HG03159 (cell line): Measurements from ENCODE around the gene ANKRD63.

Experiments used
- ATAC-seq: cut with Tn5 transposase; IDR thresholded peaks from one replicate; pipeline ENCODE4 v1.9.1; 2021; ENCODE audit warnings: mild to moderate bottlenecking, moderate library complexity; ENCODE audit not compliant: unreplicated experiment

Gene ANKRD63

DNA sequence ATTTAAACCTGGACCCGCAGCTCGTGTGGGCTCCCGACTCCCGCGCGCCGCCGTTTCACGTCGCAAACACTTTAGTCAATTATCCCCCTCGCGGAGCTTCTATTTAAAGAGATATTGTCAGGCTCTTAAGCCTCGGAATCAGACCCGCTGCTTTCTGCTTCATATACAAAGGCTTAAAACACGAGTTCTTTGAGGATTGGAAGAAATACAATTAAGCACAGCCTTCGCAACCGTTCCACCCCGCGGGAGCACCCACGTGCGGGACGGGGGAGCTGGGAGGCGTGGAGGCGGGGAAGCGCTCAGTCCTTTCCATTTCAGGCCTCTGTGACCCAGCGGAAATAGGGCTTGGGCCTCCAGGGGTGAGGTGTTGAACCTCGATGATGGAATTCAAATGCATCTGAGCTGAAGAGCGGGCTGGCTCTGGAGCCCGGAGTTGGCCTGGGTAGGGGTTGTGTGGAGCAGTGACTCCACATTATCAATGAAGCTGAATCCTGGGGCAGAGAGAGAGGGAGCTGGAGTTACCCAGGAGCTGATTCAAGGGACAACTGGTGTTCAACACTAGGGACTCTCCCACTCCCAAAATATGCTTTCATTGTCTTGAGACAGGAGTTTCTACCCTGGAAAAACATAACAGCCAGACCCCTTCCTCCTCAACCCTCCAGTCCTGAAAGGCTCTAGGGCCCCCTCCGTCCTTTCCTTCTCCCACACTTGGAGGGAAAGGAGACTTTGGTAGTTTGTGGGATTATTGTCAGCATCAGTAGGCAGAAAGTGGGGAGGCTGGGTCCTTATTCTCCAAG, 2.4 kb downstream of the ANKRD63 start:
- no peak for ATAC-seq

DNA sequence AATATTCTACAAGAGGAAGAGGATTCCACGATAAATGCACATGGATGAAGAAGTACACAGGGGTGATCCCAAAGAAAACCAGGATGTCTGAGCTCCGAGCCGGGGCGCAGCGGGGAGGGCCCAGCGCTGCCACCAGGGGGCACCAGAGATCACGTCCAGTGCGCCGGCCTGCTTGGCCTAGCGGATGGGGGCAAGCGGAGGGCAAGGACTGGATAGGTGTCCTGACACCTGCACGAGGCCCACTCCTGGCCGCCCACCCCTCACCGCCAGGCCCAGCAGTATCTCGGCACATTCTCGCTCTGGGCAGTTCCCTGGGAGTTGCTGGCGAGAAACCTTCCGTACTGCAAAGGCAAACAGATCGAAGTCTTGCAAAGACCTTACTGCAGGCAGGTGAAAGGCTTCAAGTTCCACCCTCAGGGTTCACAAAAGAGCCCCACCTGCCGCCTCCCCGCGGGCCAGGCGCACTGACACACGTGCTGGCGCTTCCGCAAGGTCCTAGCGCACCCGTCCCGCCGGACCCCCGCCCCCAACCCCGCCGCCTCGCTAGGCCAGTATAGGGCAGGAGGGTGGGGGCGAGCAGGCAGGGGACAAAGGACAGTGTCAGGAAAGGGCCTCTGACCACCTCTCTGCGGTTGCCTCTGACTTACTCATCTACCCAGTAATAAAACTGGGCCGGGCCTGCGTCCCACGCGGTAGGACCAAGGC, 3.3 kb downstream of the ANKRD63 start:
- ATAC-seq = no peak

DNA sequence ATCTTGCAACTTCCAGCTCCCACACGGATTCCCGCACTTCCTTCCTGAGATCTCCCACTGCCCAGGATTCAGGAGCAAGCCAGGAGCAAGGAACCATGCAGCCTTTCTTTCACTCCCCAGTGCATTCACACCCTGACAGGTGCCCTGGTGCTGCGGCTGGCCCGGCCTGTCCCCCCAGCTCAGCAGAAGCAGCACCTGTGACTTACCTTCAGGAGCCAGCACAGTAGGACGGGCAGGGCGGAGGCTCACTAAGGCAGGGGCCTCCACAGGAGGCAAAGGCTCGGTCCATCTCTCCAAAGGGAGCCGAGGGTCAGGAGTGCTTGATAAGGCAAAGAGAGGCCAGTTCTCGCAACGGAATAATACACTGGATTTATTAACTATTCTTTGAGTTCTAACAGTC, 4.8 kb downstream of the ANKRD63 start:
- no peak for ATAC-seq

DNA sequence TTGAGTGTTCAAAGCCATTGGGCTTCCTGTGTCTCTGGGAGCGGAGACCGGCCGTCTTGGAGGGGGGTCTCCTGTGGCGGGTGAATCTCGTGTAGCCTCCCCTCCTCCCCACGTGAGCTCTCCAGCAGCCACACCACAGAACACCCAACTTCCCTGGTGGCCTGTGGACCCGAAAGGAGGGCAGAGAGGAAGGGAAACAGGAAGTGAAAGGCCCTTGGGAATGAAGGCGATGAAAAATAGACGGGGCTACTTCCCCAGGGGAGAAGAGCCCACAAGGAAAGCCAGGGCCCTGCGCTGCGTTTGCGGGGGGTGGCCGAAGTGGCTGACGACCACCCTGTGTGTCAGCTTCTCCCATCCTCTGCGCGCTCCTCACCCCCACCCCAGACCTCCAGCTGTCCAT, 5.4 kb downstream of the ANKRD63 start:
- no peak for ATAC-seq

DNA sequence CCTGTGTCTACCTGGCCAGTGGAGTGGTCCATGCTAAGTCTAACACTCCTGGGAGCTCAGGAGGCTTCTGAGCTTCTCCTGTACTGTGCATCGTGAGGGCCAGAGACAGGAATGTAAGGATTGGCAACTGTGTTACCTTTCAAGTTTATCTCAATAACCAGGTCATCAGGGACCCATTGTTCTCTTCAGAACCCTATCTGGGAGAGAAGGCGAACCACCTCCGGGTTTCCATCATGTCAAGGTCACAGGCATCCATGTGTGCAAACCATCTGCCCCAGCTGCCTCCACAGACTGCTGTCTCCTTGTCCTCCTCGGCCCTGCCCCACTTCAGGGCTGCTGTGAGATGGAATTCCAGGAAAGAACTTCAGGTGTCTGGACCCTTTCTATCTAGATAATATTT, 5.9 kb downstream of the ANKRD63 start:
- no peak for ATAC-seq

DNA sequence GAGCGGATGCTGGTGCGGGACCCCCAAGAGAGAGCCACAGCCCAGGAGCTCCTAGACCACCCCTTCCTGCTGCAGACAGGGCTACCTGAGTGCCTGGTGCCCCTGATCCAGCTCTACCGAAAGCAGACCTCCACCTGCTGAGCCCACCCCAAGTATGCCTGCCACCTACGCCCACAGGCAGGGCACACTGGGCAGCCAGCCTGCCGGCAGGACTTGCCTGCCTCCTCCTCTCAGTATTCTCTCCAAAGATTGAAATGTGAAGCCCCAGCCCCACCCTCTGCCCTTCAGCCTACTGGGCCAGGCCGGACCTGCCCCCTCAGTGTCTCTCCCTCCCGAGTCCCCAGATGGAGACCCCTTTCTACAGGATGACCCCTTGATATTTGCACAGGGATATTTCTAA, 6.9 kb downstream of the ANKRD63 start:
- ATAC-seq = no peak

DNA sequence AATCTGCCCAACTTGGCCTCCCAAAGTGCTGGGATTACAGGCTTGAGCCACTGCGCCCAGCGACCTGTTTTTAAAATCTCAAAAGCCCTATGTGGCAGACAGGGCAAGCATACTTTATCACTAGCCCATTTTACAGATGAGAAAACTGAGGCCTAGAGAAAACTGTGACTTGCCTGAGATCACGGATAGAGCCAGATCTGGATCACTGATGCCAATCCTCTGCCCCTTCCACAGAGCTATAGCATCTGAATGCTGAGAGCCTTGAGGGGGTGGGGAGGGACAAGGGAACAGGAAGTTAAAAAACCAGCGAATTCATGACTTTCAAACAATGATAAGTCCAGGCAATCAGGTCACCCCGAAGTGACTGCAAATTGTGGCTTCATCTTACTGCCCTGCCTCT, 7.3 kb downstream of the ANKRD63 start:
- ATAC-seq = no peak

DNA sequence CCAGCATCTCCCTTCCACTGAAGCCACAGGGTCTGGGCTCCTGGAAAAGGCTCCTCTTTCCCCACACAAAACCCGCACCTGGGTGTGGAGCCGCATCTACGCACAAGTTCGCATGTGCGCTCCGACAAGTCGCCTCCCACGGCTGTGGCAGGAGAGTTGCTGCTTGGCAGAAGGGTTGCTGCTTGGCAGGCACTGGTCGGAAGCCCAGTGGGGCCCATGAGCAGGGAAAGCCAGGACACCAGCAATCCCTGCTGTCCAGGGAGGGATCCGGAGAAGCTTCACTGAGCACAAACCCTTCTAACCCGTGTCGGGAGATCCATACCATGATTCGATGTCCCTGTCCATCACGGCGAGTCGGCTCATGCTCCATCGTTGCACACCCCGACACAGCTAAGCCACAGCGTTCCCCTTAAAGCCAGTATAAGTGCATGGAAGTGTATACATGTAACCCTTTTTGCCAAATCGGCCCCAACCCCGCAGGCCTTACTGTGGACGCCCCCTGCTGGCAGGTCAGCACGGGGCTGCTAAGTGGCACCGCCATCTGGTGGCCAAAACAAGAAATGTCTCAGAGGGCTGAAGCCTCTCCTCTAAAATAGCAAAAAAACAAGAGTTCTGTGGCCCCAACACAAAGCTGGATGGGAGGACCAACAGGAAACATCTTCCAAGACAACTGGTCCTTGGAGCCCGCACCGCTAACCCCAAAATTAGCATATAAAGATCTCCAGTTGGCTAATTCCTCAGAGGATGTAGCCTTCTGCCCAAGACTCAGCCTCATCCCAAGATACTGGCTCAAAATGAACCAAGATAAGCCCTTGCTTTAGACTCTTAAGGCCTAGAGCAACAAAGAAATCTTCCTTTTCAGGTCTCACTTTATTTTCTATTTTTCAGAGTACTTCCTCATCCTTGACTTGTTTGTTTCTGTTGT, 8.3 kb downstream of the ANKRD63 start:
- ATAC-seq = no peak

DNA sequence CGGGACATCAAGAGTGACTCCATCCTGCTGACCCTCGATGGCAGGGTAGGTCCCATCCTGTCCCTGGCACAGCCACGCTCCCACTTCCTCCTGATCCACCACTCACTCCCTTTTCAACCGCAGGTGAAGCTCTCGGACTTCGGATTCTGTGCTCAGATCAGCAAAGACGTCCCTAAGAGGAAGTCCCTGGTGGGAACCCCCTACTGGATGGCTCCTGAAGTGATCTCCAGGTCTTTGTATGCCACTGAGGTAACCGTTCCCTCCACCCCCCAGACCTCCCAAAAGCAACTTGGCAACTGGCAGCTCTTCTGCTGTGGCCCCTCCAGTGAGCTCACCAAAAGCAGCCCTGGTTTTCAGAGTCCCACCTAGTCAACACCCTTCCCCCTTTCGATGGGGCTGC, 9.4 kb downstream of the ANKRD63 start:
- no peak for ATAC-seq

DNA sequence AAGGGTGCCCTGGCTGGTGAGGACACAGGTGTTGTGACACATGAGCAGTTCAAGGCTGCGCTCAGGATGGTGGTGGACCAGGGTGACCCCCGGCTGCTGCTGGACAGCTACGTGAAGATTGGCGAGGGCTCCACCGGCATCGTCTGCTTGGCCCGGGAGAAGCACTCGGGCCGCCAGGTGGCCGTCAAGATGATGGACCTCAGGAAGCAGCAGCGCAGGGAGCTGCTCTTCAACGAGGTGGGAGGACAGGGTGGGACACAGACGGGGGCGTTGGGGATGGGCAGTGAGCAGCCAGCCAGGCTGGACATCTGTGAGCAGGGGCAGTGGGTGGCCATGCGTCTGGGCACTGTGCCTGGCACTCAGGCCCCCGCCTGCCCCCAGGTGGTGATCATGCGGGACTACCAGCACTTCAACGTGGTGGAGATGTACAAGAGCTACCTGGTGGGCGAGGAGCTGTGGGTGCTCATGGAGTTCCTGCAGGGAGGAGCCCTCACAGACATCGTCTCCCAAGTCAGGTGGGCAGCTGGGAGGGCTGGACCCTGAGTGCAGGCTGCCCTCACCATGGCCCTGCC, 10.3 kb downstream of the ANKRD63 start:
- no peak for ATAC-seq

DNA sequence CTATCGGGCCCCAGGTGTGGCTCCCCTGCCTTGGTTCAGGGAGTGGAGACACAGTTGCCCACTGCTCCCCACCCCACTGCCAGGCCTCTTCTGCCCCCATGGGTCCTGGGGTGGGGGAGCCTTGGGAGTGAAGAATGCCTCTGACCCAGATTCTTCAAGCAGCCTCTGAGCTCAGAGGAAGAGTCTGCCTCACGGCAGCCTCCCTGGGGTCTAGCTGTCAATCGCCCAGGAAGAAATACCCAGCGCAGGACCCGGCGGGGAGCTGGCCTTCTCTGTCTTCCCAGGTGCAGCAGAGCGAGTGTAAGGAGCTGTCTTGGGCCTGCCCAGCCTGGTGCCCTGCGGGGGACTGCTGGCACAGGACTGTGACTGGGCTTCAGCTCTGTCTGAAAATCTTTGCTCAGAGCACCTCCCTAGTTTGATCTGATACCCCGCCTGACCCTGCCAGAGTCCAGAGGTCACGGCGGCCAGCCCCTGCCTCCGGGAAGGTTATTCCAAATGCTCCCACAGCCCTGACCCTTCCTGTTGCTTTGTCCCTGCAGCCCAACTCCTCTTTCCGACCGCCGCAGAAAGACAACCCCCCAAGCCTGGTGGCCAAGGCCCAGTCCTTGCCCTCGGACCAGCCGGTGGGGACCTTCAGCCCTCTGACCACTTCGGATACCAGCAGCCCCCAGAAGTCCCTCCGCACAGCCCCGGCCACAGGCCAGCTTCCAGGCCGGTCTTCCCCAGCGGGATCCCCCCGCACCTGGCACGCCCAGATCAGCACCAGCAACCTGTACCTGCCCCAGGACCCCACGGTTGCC, 11.0 kb downstream of the ANKRD63 start:
- no peak for ATAC-seq

DNA sequence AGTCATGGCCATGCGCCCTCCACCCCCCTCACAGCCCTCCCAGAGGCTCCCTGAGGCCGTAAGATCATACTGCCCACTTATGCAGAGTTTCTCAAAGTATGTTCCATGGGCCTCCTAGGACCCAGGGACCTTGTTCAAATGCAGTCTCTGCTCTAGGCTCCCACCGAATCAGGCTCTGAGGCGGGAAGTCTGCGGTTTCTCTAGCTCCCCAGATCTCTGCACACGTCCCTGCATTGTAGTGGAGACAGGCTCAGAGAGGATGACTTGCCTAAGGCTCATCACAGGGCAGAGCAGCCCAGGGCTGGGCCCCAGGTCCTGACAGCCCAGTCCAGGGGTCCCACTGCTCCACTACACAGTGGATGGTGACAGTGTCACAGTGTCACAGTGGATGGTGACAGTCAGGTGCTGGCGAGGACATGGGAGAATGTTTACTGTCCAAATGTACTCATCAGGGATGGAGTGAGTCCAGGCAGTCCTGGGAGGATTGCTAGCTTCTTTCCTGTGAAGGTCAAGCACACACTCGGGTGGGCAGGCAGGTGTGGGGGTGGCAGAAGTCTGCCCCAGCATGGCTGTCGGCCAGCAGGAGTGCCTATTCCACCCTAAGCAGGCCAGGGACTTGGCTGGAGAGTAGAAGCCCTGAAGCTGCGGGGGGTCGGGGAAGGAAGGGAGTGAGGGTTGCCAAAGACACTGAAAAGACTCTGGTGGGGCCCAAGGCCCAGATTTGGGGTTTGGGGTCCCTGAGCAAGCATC, 12.4 kb downstream of the ANKRD63 start:
- ATAC-seq = no peak

DNA sequence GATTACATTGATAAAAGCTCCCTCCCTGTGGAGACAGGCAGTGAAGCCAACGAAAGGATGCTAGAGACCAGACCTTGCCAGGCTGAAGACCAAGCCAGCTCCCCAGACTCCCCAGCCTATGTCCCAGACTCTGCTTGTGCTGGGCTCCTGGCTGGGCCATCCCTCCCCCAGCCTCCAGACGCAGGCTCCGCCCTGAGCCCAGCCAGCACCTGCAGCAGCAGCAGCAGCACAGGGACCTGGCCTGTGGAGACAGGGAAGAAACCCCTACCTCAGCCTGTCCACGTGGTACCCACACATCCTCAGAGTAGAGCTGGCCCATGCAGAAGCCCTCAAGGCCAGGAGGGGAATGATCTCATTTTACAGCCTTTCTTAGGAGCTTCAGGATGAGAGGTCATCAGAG, 13.3 kb downstream of the ANKRD63 start:
- no peak for ATAC-seq

DNA sequence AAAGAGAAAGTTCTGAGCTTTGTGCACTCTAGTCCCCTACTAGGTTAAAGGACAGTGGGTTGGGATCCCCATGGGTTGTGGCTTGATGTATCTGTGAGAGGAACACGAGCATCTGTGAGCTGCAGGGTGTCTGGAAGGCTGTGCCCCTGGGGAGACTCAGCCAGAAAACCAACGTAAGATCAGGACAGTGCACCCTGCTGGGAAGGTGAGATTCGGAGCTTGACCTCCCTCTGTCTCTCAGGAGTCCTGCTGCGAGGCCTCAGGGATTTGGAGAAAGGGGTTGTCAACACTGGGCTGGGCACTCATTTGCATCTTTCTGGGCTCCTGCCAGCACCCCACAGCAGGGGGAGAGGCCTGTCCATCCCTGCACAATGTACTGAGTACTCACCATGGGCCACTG, 15.2 kb downstream of the ANKRD63 start:
- no peak for ATAC-seq

DNA sequence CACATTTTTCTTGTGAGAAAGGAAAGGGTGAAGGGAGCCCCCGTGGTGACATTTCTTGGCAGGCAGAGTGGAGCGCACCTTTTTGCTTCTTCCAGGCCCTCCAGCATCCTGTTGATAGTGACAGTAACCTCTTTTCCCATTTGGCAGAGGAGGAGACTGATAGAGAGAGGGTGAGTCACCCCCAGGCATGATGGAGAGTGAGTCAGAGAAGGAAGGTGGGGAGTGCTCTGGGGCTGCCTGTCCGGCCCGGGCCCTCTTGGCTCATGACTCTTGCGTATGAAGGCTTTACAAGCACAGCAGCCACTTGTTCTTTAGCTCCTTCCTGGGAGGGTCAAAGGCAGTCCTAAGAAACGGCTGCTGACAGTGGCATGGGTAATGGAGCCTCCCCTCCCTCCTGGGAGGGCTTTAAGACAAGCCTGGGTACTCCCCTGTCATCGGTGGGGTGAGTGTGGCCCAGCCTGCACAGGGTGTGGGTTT, 16.0 kb downstream of the ANKRD63 start:
- ATAC-seq = no peak

DNA sequence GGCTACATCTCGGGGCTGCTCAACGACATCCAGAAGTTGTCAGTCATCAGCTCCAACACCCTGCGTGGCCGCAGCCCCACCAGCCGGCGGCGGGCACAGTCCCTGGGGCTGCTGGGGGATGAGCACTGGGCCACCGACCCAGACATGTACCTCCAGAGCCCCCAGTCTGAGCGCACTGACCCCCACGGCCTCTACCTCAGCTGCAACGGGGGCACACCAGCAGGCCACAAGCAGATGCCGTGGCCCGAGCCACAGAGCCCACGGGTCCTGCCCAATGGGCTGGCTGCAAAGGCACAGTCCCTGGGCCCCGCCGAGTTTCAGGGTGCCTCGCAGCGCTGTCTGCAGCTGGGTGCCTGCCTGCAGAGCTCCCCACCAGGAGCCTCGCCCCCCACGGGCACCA, 17.0 kb downstream of the ANKRD63 start:
- ATAC-seq = no peak

DNA sequence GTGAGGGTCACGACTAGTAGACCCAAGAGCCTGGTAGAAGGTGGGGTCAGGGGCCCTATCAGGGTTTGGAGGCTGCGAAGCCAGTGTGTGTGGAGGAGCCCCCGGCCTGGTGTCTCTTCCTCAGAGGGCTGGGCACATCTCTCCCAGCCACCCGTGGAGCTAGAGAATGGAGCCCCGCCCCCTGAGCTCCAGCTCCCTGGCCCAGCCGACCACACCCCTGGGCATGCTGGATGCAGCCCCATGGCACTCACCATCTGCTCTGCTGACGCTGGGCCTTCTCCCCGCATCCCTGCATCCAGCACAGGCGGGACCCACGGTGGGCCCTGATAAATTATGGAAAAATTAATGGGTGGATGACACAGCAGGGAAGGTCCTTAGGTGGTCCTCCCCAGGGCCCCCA, 17.5 kb downstream of the ANKRD63 start:
- no peak for ATAC-seq

DNA sequence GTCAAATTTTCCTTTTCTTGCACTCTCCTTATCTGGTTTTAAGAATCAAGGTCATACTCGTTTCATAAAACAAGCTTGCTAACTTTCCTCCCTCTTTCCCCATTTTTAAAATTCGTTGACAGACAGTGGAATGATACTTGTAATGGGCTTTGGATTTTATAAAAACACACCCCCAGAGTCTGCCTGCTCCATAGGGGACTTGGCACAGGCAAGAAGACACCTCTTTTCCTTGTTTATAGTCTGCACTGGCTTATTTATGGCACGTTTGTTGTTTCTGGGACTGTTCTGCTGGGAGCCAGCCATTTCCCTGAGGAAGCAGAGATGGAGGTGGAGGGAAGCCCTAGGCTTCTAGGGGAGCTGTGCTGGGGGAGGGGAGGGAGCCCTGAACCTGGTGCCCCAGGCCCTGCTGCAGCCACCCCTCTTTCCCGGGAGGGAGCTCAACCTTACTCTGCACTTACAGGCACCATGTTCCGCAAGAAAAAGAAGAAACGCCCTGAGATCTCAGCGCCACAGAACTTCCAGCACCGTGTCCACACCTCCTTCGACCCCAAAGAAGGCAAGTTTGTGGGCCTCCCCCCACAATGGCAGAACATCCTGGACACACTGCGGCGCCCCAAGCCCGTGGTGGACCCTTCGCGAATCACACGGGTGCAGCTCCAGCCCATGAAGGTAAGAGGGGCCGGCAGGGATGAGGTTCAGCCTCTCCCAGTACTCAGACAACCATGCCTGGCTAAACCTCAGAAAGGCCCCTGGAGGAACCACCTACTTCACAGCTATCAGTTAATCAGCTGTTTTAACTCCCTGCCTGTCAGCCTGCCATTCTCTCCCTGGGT, 18.3 kb downstream of the ANKRD63 start:
- ATAC-seq = no peak
